Endothelial cell of umbilical vein (primary cell): Measurements from ENCODE around the gene KCNG2. TPM values are rescaled to one million over a fixed set of nuclear protein-coding genes. Genes with fewer than 3 reads are reported as not detected.

Experiments
- BruUV-seq: library from RNA; stranded (reverse); fragments of 400-500 nt; replicated peaks from 2 replicates; lab custom pipeline; 2021; lab: Mats Ljungman, UMichigan
- CTCF ChIA-PET: fragments of 300-600, 350-600 bp; sonication (Branson Sonifier 250); formaldehyde crosslinking; loops from one replicate; lab custom pipeline; 2021; ENCODE audit warnings: antibody characterized with exemption, inconsistent platforms; lab: Charles Lee
- POLR2A ChIA-PET: fragments of 300-600, 350-600 bp; sonication (Branson Sonifier 250); formaldehyde crosslinking; loops from one replicate; lab custom pipeline; 2021; ENCODE audit warnings: antibody characterized with exemption, inconsistent platforms; lab: Charles Lee
- DNase-seq: peaks from one replicate; pipeline ENCODE4 v3.0.0-alpha.2; 2011; ENCODE audit warnings: low read depth, low spot score
- FAIRE-seq: peaks from 2 replicates; lab custom pipeline; 2011; peaks lifted over from hg19 to GRCh38; lab: Jason Lieb, UNC
- H2AFZ ChIP-seq: 2 replicates; pipeline ENCODE4 v1.6.0; 2012; ENCODE audit warnings: low read depth, low read length, control low read depth, inconsistent platforms
- H3K27ac ChIP-seq: 2 replicates; pipeline ENCODE4 v1.5.1; 2011; ENCODE audit warnings: low read depth, mild to moderate bottlenecking, control low read depth, low read length, moderate library complexity; ENCODE audit not compliant: insufficient read depth
- H3K27me3 ChIP-seq, 2 experiments: 2 replicates each; pipeline versions ENCODE4 v1.6.0 to v1.6.1; 2011; ENCODE audit warnings: low read length in 2 of 2, mixed read lengths in 1 of 2; ENCODE audit not compliant: control insufficient read depth in 2 of 2, insufficient read depth in 2 of 2
- H3K36me3 ChIP-seq, 2 experiments: 2 replicates in 1 of 2; 3 replicates in 1 of 2; pipeline ENCODE4 v1.5.1; 2011; ENCODE audit warnings: low read length in 2 of 2, mild to moderate bottlenecking in 1 of 2, moderate library complexity in 1 of 2; ENCODE audit not compliant: control insufficient read depth in 2 of 2, insufficient read depth in 2 of 2; ENCODE audit errors: extremely low read depth in 1 of 2
- H3K4me1 ChIP-seq: 3 replicates; pipeline ENCODE4 v1.5.1; 2011; ENCODE audit warnings: mild to moderate bottlenecking, low read length; ENCODE audit not compliant: control insufficient read depth, insufficient read depth; ENCODE audit errors: extremely low read depth
- H3K4me2 ChIP-seq: 2 replicates; pipeline ENCODE4 v1.6.1; 2011; ENCODE audit warnings: low read length, control low read depth, mixed read lengths; ENCODE audit not compliant: insufficient read depth
- H3K4me3 ChIP-seq, 3 experiments: fragments of 200-600 bp in 1 of 3; sonication (generic), shearing (Covaris generic) in 1 of 3; replicated peaks in 1 of 3; 2 replicates each; pipeline ENCODE4 v1.5.1; 2011 to 2016; ENCODE audit warnings: control low read depth in 3 of 3, low read length in 3 of 3, mild to moderate bottlenecking in 2 of 3, inconsistent platforms in 1 of 3, low read depth in 1 of 3, moderate library complexity in 1 of 3; ENCODE audit not compliant: insufficient read depth in 1 of 3
- H3K79me2 ChIP-seq: 2 replicates; pipeline ENCODE4 v1.6.0; 2012; ENCODE audit warnings: low read length, inconsistent platforms; ENCODE audit not compliant: control insufficient read depth, insufficient read depth
- H3K9ac ChIP-seq: replicated peaks from 2 replicates; pipeline ENCODE3; 2011; ENCODE audit warnings: low read length, control low read depth; ENCODE audit not compliant: insufficient read depth; ENCODE audit errors: extremely low read depth
- H3K9me1 ChIP-seq: replicated peaks from 3 replicates; pipeline ENCODE4 v1.6.0; 2011; ENCODE audit warnings: mild to moderate bottlenecking, low read length; ENCODE audit not compliant: control insufficient read depth, insufficient read depth; ENCODE audit errors: extremely low read depth
- H3K9me3 ChIP-seq: replicated peaks from 2 replicates; pipeline ENCODE4 v1.5.1; 2012; ENCODE audit warnings: low read length, inconsistent platforms; ENCODE audit not compliant: control insufficient read depth, insufficient read depth
- H4K20me1 ChIP-seq: replicated peaks from 2 replicates; pipeline ENCODE3; 2011; ENCODE audit warnings: mild to moderate bottlenecking, low read length; ENCODE audit not compliant: control insufficient read depth, insufficient read depth; ENCODE audit errors: extremely low read depth
- EZH2 ChIP-seq: IDR thresholded peaks from 2 replicates; pipeline ENCODE4 v1.6.1; 2012; ENCODE audit warnings: borderline replicate concordance, low read depth, mild to moderate bottlenecking, moderate library complexity, low read length, inconsistent platforms; ENCODE audit not compliant: severe bottlenecking
- FOS ChIP-seq: IDR thresholded peaks from 2 replicates; pipeline ENCODE4 v1.6.1; 2011; ENCODE audit warnings: mild to moderate bottlenecking, low read length, moderate library complexity, borderline replicate concordance; ENCODE audit not compliant: insufficient read depth
- GATA2 ChIP-seq: IDR thresholded peaks from 2 replicates; pipeline ENCODE4 v1.7.0; 2011; ENCODE audit warnings: low read depth, mild to moderate bottlenecking, moderate library complexity, mixed read lengths, low read length; ENCODE audit not compliant: insufficient read length, insufficient read depth
- JUN ChIP-seq: IDR thresholded peaks from 2 replicates; pipeline ENCODE4 v1.6.1; 2011; ENCODE audit warnings: borderline replicate concordance, low read depth; ENCODE audit not compliant: insufficient read length, insufficient read depth
- MAX ChIP-seq: IDR thresholded peaks from 2 replicates; pipeline ENCODE4 v1.6.1; 2011; ENCODE audit not compliant: insufficient read depth, insufficient read length
- MYC ChIP-seq: IDR thresholded peaks from one replicate; pipeline ENCODE4 v1.6.1; 2011; ENCODE audit warnings: mild to moderate bottlenecking, low read depth, low read length
- POLR2A ChIP-seq: IDR thresholded peaks from 2 replicates; pipeline ENCODE4 v1.6.1; 2012; ENCODE audit warnings: low read depth, mild to moderate bottlenecking, control low read depth, low read length
- POLR2AphosphoS5 ChIP-seq: IDR thresholded peaks from 2 replicates; pipeline ENCODE4 v1.6.1; 2012; ENCODE audit warnings: low read depth, mild to moderate bottlenecking, control low read depth, low read length, moderate library complexity; ENCODE audit not compliant: insufficient read depth
- dilution Hi-C: fragments of 300-500 bp; cut with MboI; formaldehyde crosslinking; loops from one replicate; pipeline ENCODE4 v1.15.0; 2019; ENCODE audit warnings: low sequenced_read_pairs; ENCODE audit not compliant: extremely low pct_ligation_motif_present
- intact Hi-C: fragments of 100-400 bp; cut with micrococcal nuclease; formaldehyde crosslinking; loops from one replicate; pipeline ENCODE4 v1.10.0; 2022
- polyA plus RNA-seq, 4 experiments: library from polyadenylated mRNA; depleted of rRNA in 3 of 4; stranded (reverse) in 3 of 4; unstranded in 1 of 4; fragments of >200 nt; gene quantifications; 2 replicates each; pipeline versions ENCODE4 v1.2.1 to v1.2.3, GENCODE V29; 2011 to 2012; ENCODE audit warnings: missing spikeins in 1 of 4
- total RNA-seq: library from RNA; stranded (reverse); gene quantifications from 2 replicates; pipeline ENCODE4 v1.2.3, GENCODE V29; 2021
- TF ChIP-seq, protein P1 (sequence below), 2 donors: IDR thresholded peaks; 1 replicate in 1 of 2; 2 replicates in 1 of 2; pipeline ENCODE4 v1.5.1; 2011; ENCODE audit warnings: low read length in 2 of 2, mild to moderate bottlenecking in 2 of 2, moderate library complexity in 2 of 2, control low read depth in 1 of 2, inconsistent platforms in 1 of 2, low read depth in 1 of 2; ENCODE audit not compliant: insufficient read depth in 1 of 2; ENCODE audit errors: extremely low read depth in 1 of 2

The KCNG2 gene
- total and polyA plus RNA-seq, 2 donors (not counting 3 experiments of a cell fraction or from before 2014, with no cell fraction given), result not detected

- Histone ChIP-seq H3K4me2 (no peak overlapping the region), H3K4me1 (no peaks in the 10 kb centered on the region), H3K9ac (no peak overlapping the region), H3K9me1 (no peaks in the 10 kb centered on the region), H3K79me2 (no peaks in the 10 kb centered on the region), H3K36me3 (no peaks in the 10 kb centered on the region), H2AFZ (no peak overlapping the region), H3K9me3 (no peaks in the 10 kb centered on the region), H4K20me1 (no peaks in the 10 kb centered on the region), H3K27me3 (no peaks in the 10 kb centered on the region), H3K4me3 (no peak overlapping the region), H3K27ac (no peak overlapping the region)
- FAIRE-seq (no peak), DNase-seq (no peak)
- BruUV-seq, result no TSS peak
- intact Hi-C loops (no loop called here), dilution Hi-C loops (no loop called here)
- ChIA-PET POLR2A (no interaction called here), CTCF (no interaction called here)
- TF ChIP-seq EZH2 (no peak), JUN (no peak)
Observed at GRCh38 chr18:79882522-79883241, 84.9 kb downstream of the KCNG2 start.

GRCh38 chr18:79883461-79884293, 85.9 kb downstream of the KCNG2 start:
- no peaks in the 10 kb centered on the region for H3K79me2 ChIP-seq
- H3K4me2 ChIP-seq, result no peak overlapping the region
- ChIA-PET POLR2A (no interaction called here), CTCF (no interaction called here)
- H3K9me1 ChIP-seq, result no peaks in the 10 kb centered on the region
- H3K9me3 ChIP-seq, result no peaks in the 10 kb centered on the region
- DNase-seq, result no peak
- H3K9ac ChIP-seq, result no peak overlapping the region
- no peak overlapping the region for H3K27ac ChIP-seq
- dilution Hi-C loops, result no loop called here
- H3K4me1 ChIP-seq, result no peaks in the 10 kb centered on the region
- no peak overlapping the region for H3K4me3 ChIP-seq
- FAIRE-seq, result no peak
- no peak overlapping the region for H2AFZ ChIP-seq
- H4K20me1 ChIP-seq, result no peaks in the 10 kb centered on the region
- TF ChIP-seq JUN (no peak), POLR2A (no peak), MYC (no peak), FOS (no peak), GATA2 (no peak), POLR2AphosphoS5 (no peak), MAX (no peak), EZH2 (no peak)
- TF ChIP-seq, protein P1, sequence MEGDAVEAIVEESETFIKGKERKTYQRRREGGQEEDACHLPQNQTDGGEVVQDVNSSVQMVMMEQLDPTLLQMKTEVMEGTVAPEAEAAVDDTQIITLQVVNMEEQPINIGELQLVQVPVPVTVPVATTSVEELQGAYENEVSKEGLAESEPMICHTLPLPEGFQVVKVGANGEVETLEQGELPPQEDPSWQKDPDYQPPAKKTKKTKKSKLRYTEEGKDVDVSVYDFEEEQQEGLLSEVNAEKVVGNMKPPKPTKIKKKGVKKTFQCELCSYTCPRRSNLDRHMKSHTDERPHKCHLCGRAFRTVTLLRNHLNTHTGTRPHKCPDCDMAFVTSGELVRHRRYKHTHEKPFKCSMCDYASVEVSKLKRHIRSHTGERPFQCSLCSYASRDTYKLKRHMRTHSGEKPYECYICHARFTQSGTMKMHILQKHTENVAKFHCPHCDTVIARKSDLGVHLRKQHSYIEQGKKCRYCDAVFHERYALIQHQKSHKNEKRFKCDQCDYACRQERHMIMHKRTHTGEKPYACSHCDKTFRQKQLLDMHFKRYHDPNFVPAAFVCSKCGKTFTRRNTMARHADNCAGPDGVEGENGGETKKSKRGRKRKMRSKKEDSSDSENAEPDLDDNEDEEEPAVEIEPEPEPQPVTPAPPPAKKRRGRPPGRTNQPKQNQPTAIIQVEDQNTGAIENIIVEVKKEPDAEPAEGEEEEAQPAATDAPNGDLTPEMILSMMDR (IDR thresholded peaks at IDR 0.05; ENCODE audit: extremely low read depth in 1 of 2, insufficient read depth in 1 of 2, low read depth in 1 of 2, low read length in 2 of 2), result no peak
- H3K36me3 ChIP-seq, result no peaks in the 10 kb centered on the region
- BruUV-seq, result no TSS peak
- intact Hi-C loops, result no loop called here
- H3K27me3 ChIP-seq, result no peaks in the 10 kb centered on the region
